ENCODE results near the gene SOX10.
"Not testable (repeated sequence)": the region's sequence is repeated elsewhere in the genome, so short reads cannot be mapped to it uniquely, and the experiment has no call there.

The SOX10 gene

GRCh38 chr22:37959231-37959825, 25.0 kb downstream of the SOX10 start:
- no peak for DNase-seq

- DNase-seq = no peak
Measured at GRCh38 chr22:37957232-37957631, 27.1 kb downstream of the SOX10 start.

- DNase-seq = not testable (repeated sequence)
Measured at GRCh38 chr22:37955825-37956397, 28.4 kb downstream of the SOX10 start.

GRCh38 chr22:37954686-37955085, 29.7 kb downstream of the SOX10 start:
- no peak for DNase-seq

GRCh38 chr22:37953437-37954179, 30.7 kb downstream of the SOX10 start, which contains the start of the genes C22orf23 and POLR2F:
Gene C22orf23, minus strand, starts transcription at chr22:37953601. Its CDS starts 452 bp downstream, at chr22:37953149.
Gene POLR2F, plus strand, starts transcription at chr22:37953699. Its CDS starts 89 bp downstream, at chr22:37953788.
- peak; percentile 86 for DNase-seq

- no peak for DNase-seq
Measured at GRCh38 chr22:37953062-37953436, 31.3 kb downstream of the SOX10 start.

- not testable (repeated sequence) for DNase-seq
Measured at GRCh38 chr22:37952629-37953028, 31.7 kb downstream of the SOX10 start.

- no peak for DNase-seq
Measured at GRCh38 chr22:37951305-37951704, 33.0 kb downstream of the SOX10 start.

GRCh38 chr22:37947142-37947795, 37.1 kb downstream of the SOX10 start:
- DNase-seq = not testable (repeated sequence)

GRCh38 chr22:37944423-37944822, 39.9 kb downstream of the SOX10 start:
- DNase-seq = not testable (repeated sequence)

- no peak for DNase-seq
Measured at GRCh38 chr22:37943825-37944198, 40.5 kb downstream of the SOX10 start.

GRCh38 chr22:37943136-37943824, 41.1 kb downstream of the SOX10 start:
- DNase-seq = peak; percentile 50

GRCh38 chr22:37942133-37942532, 42.2 kb downstream of the SOX10 start:
- no peak for DNase-seq

- DNase-seq = no peak
Measured at GRCh38 chr22:37940698-37941376, 43.5 kb downstream of the SOX10 start.

GRCh38 chr22:37933711-37934376, 50.5 kb downstream of the SOX10 start:
- DNase-seq = peak; percentile 70

GRCh38 chr22:37932821-37933578, 51.4 kb downstream of the SOX10 start:
- DNase-seq = no peak

GRCh38 chr22:37932401-37932800, 52.0 kb downstream of the SOX10 start:
- no peak for DNase-seq

GRCh38 chr22:37931893-37932389, 52.4 kb downstream of the SOX10 start:
- DNase-seq = no peak

- DNase-seq = no peak
Measured at GRCh38 chr22:37930952-37931440, 53.4 kb downstream of the SOX10 start.
